SKM-1 treated with dmso at 0.1 percent for 144 hours (cell line): ENCODE results near the gene SLC24A4.

Experiments
- DNase-seq: peaks from one replicate; lab custom pipeline; 2025; ENCODE audit not compliant: unreplicated experiment; lab: John Stamatoyannopoulos, UW

Gene SLC24A4

DNA sequence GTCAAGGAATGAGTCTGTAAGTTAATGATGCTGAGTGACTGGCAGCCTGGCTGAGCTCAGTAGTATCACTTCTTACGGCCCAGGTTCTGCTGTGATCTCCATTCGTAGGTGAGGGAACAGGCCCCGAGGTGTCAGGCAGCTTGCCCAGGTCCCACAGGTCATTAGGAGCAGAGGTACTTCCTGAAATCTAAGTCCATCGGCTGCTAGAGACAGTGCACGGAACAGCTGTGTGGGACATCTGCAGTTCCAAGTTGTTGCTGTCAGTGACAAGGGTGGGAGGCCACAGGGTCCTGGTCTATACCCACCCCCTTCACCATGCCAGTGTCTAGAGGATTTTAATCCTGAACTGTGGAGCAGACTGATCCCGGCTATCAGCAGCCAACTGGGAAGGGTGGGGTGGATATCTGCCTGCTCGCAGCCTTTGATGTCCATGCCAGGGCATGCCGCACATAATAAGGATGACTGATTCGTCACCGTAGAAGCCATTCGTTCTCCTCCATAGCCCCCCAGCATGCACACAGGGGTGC lies 108.3 kb downstream of the SLC24A4 start:
- no peak for DNase-seq

DNA sequence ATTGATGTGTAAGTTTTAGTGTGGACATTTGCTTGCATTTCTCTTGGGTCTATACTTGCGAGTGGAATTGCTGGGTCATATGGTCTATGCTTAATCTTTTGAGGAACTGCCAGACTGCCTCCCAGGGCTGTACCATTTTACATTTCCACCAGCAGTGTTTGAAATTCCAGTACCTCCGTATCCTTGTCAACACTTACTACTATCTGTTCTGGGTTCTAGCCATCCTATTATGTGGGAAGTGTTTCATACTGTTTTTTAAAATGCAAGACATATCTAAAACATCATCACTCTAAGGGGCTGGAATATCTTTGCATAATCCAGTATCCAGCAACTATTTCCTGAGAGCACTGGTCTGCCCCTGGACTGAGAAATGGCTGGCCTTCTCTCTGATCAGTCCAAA lies 110.4 kb downstream of the SLC24A4 start:
- DNase-seq = no peak

DNA sequence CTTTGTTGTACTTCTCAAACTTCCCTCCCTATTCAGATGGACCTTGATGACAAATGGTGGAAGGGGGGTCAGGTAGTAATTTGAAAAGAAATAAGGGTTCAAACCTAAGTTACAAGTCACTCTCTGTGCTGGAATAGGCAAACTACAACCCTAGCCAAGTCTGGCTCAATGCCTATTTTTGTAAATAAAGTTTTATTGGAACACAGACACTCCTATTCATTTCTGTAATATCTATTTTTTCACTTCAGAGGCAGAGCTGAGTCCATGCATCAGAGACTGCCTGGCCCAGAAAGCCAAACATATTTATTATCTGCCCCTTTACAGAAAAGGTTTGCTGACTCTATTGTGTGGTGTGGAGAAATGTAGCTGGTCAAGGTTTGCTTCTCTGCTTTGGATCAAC lies 112.2 kb downstream of the SLC24A4 start:
- no peak for DNase-seq

DNA sequence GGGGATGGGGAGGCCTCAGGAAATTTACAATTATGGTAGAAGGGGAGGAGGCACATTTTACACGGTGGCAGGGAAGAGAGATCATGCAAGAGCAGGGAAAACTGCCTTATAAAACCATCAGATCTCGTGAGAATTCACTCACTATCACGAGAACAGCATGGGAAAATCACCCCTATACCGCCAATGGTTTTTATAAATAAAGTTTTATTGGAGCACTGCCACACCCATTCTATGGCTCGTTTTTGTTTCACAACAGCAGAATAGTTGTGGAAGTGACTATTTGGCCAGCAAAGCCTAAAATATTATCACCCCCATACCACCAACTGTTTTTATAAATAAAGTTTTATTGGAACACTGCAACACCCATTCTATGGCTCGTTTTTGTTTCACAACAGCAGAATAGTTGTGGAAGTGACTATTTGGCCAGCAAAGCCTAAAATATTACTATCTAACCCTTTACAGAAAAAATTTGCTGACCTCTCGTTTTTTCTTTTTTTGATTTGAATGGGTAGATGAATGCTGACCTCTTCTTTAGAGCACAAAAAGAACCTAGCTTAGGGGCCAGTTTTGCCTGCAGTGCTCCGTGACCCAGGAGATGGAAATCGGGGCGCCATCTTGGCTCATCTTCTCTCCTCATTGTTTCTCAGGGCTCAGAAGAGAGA lies 113.3 kb downstream of the SLC24A4 start:
- DNase-seq = no peak

DNA sequence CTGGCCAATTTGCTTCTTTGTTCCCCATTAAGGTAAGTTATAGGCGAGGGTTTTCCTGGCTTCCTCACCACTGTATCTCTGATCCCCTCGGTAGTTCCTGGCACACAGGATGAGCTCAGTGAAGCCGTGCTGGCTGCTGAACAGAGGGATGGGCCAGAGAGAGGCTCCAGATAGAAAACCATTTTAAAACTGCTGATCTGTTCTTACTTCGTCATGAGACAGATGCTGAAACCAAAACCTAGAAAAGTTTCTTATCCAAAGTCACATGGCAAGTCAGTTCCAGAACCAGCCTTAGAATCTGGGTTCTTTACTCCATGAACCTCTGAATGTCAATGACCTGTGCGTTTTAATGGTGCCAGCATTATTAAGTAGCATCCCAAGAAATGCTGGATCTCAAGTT lies 114.3 kb downstream of the SLC24A4 start:
- DNase-seq = no peak

DNA sequence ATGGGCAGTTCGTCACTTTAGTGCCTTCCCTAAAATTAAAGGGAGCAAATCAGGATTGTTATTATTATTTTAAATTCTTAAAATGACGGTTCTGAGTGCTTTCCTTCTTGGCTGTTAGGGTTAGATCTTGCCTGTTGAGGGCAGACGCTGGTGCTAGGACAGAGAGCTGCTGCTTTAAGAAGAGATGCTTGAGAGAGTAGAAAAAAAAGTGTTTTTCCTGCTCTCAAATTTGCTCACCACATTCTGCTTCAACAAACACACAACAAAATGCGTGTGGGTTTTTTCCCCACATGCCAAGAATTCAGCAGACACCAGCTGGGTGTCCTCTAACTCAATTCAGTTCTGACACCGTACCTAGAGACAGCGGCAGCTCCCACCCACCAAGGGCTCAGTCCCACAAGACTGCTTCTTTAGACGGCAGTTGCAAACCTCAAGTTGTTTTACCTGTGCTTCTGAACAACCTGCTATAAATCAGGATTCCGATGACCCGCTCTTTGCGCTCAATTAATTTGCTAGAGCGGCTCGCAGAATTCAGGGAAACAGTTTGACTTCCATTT lies 114.8 kb downstream of the SLC24A4 start:
- no peak for DNase-seq

DNA sequence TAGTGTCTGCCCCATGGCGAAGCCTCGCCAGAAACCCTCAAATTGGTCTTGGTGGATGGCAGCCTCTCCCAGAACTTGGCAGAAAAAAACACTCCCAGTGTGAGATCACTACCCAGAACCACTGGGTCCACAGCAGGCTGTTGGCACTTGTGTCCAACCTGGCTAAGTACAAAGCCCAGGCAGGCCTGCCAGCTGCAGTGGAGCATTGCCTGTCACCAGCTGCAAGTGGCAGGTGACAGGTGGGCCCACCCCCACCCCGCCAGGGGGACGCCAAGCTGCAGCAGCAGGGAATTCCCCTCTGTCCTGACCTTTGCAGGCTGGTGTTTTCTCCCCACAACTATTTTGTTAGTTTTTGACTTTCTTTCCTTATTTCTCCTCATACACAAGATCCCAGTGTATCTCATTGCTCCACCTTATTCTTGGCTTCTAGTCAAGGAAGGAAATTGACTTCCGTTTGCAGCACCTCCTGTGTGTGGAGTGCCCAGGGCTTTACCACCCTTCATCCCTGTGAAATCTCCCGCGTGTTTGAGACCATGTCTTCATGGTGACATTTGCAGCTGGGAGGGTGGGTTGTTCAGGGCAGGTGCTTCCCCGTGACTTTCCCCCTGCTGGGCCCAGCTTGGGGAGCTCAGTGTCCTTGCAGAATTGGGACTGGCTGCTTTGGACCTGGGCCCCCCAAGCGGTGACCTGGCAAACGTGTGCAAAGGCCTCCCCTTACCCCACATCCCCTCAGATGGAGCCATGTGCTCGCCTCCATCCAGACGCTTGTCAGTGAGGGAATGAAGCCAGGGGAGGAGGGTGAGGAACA lies 116.8 kb downstream of the SLC24A4 start:
- DNase-seq = no peak

DNA sequence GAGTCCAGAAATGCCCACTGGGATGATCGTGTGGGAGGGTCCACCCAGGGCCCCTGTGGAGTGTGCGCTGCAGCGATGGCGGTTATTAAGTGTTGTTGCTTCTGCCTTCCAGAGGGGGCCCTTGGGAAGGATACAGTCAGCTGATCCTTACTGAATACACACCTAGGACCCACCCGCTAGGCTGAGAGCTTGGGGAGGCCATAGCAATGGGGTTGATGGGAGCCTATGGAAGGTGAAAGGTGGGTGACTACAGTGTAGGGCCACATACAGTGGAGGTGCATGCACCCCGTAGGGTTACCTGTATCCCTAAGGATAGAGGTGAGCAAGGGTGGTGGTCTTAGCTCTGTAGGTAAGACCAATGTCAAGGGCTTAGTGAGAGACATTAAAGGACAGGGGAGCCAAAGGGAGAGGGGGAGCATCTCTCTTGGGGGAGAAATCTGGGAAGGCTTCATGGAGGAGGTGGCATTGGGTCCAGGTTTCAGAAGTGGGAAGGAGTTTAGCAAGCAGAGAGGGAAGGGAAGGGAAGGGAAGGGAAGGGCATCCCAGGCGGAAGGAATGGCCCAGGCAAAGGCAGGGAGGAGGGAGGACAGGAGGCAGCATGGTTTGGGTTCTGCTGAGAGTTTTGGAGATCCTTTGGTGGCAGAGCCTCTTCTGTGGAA lies 117.5 kb downstream of the SLC24A4 start:
- no peak for DNase-seq

DNA sequence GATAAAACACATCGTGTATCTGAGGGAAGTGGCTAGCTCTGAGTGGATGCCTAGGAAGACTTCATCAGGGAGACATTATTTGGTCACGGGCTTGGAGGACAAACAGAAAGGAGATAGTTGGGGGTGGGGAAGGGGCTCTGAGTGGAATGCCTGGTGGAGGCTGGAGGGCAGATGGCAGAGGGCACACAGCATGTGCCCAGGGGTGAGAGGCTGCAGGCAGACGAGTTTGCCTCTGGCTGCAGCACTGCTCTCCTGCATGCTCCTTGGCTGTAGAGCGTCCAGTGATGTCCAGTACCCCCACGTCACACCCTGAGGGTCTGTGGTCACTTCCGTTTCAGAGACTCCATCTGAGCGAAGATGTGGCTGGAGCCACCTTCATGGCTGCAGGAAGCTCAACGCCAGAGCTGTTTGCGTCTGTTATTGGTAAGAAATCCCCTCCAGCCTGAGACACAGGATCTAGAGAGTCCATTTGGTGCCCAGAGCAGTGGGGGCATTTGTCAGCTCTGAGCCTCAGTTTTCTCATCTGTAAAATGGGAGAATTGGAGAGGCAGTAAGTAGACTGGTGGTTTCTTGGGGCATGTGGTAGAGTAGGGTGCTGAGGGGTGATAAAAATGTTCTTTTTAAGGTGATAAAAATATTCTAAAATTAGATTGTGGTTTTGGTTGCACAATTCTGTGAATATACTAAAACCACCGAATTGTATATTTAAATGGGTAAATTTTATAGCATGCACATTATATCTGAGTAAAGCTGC lies 119.0 kb downstream of the SLC24A4 start:
- no peak for DNase-seq

DNA sequence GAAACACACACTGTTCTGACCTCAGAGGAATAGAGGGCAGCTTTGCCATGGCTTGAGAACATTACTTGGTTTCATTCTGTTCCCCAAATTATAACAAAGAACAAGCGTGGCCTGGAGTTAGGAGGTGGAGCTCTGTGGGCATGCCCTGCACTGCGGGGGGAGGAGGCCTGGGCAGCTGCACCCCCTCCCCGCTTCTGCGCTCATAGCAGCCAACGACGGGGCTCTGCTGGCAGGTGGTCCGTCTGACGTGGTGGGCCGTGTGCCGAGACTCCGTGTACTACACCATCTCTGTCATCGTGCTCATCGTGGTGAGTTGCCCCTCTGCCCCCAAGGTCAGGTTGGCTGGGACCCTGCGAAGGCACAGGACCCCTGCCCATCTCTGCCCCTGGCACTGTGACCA lies 120.2 kb downstream of the SLC24A4 start:
- no peak for DNase-seq

DNA sequence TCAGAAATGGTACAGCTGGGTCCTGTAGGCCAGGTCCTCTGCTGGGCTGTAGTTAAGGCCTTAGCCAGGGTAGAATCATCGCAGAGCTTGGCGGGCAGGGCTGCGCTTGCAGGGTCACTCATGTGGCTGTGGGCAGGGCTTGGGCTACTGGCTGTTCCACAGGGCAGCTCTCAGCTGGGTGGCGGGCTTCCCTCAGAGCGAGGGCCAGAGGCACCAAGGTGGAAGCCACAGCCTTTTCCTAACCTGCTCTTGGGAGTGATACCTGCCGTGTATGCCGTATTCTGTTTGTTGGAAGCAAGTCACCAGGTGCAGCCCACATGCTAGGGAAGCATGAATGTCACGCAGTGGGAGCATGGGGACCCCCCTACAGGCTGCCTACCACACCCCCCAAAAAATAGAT lies 120.8 kb downstream of the SLC24A4 start:
- DNase-seq = no peak

DNA sequence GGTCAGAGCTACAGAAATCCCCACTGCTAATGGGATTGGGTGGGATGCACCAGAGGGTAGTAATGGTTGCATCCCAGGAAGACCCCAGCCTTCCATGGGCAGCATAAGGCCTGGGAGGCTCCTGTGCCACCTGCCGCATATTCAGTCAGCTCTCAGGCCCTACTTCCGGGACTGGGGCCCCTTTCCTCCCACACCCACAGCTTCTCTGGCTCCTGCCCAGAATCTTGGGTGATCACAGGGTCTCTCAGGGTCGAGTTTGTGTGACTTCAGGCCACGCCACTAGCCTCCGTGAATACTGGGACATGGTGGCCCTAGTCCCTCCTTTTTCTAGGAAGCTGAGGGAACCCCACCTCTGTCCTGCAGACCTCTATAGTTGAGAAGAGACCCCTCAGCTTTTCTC lies 123.8 kb downstream of the SLC24A4 start:
- DNase-seq = no peak

DNA sequence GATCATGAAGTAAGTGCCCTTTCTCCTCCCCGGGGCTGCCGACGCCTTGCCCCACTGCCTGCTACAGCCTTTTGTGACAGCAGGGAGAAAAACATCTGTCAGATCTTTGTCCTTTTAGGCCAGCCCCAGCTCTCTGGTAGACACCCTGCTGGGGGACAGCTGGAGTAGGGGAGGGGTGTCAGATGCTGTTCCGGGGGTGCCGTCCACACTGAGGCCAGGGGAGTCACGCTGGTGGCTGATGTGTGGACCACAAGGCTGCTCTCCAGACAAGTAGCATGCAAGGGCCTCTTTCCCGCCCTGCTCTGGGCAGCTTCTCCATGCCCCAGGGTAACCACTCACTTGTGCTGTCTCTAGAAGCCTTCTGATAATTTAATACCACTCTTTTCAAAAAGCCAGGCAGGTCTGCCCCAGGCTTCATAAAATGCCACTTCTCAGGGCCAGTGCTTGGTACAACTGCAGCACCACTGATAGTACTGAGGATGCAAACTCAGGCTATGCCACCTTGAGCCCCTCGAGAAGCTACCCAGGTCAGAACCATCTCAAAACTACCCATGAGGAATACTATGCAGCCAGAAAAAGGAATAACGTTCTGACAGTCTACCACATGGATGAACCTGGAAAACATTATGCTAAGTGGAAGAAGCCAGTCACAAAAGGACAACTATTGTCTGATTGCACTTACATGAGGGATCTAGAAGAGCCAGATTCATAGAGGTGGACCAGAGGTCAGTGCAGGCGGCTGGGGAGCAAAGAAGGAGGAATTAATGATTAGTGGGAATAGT lies 124.6 kb downstream of the SLC24A4 start:
- DNase-seq = no peak

DNA sequence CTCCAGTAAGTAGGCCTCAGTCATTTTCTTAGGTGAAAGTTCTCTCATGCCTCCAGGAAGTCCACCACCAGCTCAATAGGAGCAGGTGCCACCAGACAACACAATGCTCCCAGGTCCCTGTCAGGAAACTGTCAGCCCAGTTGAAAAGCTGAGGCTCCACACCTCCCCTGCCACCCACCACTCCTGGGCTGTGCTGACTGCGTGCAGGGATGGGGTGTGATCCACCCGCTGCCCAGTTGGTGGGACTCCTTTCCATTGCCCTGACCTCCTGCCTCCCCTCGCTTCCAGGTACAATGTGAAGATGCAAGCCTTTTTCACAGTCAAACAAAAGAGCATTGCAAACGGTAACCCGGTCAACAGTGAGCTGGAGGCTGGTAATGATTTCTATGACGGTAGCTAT lies 125.8 kb downstream of the SLC24A4 start:
- no peak for DNase-seq

DNA sequence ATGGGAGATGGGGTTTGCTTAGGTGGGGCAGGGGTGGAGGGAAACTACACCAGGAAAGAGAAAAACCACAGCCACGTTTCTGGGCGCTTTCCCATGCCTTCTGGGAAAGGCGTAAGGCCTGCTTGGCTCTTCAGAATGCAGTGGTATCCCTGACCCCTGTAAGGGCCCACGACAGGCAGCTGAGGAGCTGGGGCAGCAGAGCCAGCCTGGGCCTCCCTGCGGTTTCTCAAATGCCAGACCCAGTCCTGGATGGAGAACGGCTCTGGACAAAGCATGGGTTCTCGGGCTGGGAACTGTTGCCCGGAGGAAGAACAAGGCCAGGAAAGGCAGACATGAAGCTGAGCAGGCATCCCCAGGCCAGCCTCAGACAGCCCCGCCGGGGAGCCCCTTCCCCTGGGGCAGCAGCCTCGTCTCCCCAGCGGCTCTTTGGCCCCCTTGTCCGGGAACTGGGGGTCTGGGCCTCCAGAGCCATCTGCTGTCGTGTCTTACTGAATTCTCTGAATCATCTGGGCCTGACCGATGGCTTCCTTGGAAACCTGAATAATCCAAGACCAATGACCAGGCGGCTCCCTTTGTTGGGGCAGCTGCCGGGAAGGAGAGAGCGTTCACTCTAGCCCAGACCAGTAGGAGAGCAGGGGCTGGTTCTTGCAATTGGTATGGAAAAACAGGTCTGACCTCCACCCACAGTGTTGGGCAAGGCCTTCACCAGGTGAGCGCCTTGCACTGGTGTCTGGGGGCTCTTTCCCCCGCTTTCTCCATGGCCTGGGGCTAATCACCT lies 126.6 kb downstream of the SLC24A4 start:
- no peak for DNase-seq

DNA sequence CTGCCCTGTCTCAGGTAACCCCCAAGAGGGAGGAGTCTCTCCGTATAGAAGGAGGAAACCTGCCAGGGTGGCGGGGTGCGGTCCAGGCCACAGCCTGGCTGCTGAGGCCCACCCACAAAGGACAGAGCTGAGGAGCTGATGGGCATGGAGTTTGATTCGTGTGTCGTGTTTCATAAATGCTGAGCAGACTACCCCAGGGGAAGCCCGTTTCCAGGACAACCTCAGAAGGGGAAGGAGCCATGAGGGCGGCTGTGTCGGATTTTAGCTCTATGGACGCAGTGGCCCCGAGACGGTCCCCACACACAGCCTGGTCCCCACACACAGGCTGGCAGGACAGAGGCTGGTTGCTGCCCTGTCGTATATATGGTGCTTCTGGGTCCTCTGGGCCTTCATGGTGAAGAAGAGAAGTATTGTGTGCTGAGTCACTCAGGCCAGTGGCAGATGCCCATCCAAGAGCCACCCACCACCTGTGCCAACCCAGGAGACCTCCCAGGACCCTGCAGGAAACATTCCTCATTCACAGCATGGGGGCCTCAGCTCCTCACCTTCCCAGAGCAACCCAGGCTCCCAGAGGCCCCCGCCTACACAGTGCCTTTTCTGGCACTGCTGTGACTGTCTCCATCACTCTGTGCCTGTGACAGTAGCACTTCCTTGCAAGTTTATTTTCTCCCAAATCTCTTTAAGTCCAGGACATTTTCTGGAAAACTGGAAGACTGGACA lies 127.5 kb downstream of the SLC24A4 start:
- DNase-seq = no peak

DNA sequence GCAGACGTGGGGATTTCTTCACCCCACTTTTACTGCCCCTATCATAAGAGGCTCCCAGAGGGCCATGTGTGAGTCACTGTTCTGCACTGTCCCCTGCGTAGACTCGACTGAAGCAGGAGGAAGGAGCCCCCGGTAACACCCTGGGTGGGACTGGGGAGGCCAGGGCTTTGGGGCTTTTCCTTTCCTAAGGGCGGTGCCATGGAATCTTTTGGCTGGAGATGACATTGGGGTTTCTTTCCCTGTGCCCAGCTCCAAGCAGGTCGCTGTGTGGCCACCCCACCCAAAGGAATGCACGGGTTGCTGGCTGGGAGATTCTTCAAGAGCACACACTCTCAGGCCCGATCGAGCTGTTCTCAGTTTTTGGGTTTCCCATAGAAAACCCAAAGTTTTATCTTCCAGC lies 128.3 kb downstream of the SLC24A4 start:
- DNase-seq = no peak

DNA sequence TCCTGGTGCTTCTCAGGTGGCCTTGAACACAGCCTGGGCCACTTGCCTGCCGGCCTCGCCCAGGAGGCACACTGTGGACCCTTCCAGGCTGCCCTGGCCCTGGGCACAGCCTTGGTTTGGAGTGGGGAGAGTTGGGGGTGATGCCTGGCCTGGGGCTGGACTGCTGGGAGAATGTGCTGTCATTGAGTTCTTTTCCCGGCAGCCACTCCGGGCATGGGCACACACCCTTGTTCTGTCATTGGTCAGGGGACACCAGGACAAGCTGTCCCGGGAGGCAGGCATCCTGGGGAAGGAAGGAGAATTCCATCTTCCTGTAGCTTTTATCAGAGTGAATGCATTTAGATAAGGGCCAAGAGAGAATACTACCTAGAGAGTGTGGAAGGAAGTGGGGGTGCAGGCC lies 128.8 kb downstream of the SLC24A4 start:
- no peak for DNase-seq

DNA sequence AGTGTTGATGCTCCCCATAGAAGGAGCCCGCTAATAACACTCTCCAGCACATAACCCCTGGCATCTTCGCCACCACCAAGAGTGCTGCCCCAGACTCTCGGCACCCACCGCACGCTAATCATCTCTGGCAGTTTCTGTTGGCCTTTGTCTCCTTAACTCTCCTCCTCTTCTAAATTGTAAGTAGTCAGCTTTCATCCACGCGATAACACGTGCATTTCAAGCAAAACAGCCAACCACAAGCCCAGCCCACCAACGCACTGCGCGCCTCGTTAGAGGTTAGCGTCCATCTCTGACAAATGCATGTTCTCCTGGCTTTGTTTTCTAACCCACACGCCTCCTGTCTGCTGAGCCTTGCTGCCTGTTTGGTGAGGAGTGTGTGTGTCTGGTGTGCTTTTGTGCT lies 129.5 kb downstream of the SLC24A4 start:
- no peak for DNase-seq
